Upper lobe of left lung (tissue), 4 donors: ENCODE measurements around the gene TTC21B.

ENCODE experiments used
- CTCF ChIP-seq, 6 experiments: fragments of 450-650 bp in 4 of 6; fragments of 200-600 bp in 2 of 6; sonication (generic) in 2 of 6; IDR thresholded peaks; one replicate each; pipeline ENCODE4 v1.5.1; 2016 to 2019; ENCODE audit warnings: antibody characterized with exemption in 6 of 6
- POLR2A ChIP-seq, 4 donors: fragments of 450-650 bp; IDR thresholded peaks; one replicate each; pipeline ENCODE4 v1.5.1; 2016 to 2017; ENCODE audit warnings: antibody characterized with exemption in 4 of 4, mild to moderate bottlenecking in 2 of 4
- POLR2AphosphoS5 ChIP-seq, 2 donors: sonication (generic); formaldehyde crosslinking; IDR thresholded peaks; one replicate each; pipeline ENCODE4 v1.5.1; 2017; ENCODE audit warnings: antibody characterized with exemption in 2 of 2

GRCh38 chr2:165825041-165825440, 128.5 kb downstream of the TTC21B start:
- no peak for TF ChIP-seq CTCF (IDR thresholded peaks at IDR 0.05)
- no peak for TF ChIP-seq POLR2A (IDR thresholded peaks at IDR 0.05)
- no peak for TF ChIP-seq POLR2AphosphoS5 (IDR thresholded peaks at IDR 0.05)
